HFF-Myc (cell line): ENCODE results near the gene SPAAR.

ENCODE experiments used
- DNase-seq: peaks from one replicate; pipeline ENCODE4 v3.0.0-alpha.2; 2011; ENCODE audit warnings: low read depth; ENCODE audit errors: extremely low read depth
- H3K4me3 ChIP-seq: replicated peaks from 2 replicates; pipeline ENCODE4 v1.5.1; 2011; ENCODE audit warnings: low read depth, mild to moderate bottlenecking, control low read depth, low read length
- CTCF ChIP-seq: IDR thresholded peaks from 2 replicates; pipeline ENCODE4 v1.5.1; 2012; ENCODE audit warnings: mild to moderate bottlenecking, low read depth, low read length, control low read depth; ENCODE audit errors: missing control alignments

SPAAR gene

DNA sequence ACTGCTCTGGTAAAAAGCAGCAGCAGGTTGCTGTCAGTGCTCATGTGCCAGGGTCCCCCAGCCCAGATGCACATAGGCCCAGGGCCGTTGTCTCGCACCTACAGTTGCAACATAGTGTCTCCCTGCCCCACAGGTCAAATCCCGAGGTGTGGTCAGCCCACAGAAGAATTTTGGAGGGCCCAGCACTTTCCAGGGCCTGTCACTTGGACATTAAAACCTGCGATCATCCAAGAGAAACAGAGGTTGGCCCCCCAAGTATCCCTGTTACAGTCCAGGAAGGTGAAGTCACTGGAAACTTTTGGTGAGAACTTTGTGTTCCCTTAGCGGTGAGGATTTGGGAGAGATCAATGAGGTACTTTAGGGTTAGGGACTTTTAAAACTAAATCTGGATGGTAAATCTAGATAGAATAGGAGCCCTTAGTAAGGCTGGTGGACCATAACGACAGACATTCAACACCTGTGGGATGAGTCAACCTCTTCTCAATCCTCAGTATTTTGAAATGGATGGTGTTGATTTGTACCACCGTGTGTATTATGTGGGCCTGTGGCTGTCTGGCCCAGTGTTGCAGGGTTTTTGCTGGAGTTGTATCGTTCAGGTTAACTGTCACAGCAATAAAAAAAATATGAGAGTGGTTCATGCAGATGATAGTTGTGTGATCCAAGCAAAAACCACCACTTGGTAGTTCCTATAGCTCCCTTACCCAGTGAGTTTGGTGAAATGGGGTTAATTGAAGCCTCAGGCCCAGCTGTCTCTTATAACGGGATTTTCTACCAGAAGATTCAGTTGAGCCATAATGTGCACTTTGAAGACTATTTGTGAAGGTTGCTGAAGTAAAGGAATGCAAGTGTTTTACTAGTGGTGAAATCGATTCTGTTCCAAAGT lies 29.4 kb downstream of the SPAAR start:
- DNase-seq = no peak
- no peak for TF ChIP-seq CTCF
- H3K4me3 ChIP-seq = no peak overlapping the region

DNA sequence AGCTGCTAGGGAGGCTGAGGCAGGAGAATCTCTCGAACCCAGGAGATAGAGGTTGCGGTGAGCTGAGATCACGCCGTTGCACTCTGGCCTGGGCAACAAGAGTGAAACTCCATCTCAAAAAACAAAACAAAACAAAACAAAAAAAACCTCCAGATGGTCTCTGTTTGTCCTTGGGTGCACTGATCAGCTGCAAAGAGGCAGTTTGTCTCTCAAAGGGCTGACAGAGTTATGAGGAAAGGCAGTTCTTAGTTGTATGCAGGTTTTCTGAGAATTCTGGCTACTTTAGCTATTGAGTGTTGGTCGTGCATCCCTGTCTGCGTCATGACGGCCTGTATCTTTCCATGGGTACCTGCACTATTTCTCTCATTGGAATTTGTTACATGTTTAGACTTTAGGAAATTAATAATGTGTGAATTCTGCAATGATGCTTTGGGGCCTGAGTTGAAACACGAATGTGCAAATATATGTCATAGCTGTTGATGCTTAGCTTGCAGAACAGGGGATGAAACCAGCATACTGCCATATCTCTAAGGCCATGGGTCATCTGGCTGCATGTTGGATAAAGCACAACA lies 30.5 kb downstream of the SPAAR start:
- TF ChIP-seq CTCF = no peak
- no peak overlapping the region for H3K4me3 ChIP-seq
- no peak for DNase-seq

- no peak for TF ChIP-seq CTCF
- DNase-seq = no peak
- no peak overlapping the region for H3K4me3 ChIP-seq
These were observed 31.4 kb downstream of the SPAAR start for GRCh38 chr9:35940458-35941407.

DNA sequence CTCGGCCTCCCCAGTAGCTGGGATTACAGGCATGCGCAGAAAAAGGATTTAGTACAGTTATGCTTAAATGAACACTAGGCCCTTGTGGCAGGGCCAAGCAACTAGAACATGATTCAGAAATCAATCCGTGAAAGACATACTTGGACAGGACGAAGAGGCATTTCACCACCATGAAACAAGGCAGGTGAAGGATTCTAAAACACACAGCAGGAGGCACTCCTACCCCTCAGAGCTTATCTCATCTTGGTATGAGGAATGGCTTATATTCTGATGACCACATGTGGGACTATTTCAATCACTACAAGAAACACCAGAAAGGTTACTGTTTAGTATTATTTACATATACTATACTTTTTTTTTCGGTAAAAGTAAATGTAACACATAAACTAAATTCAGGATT lies 33.0 kb downstream of the SPAAR start:
- no peak for TF ChIP-seq CTCF
- DNase-seq = no peak
- no peak overlapping the region for H3K4me3 ChIP-seq

DNA sequence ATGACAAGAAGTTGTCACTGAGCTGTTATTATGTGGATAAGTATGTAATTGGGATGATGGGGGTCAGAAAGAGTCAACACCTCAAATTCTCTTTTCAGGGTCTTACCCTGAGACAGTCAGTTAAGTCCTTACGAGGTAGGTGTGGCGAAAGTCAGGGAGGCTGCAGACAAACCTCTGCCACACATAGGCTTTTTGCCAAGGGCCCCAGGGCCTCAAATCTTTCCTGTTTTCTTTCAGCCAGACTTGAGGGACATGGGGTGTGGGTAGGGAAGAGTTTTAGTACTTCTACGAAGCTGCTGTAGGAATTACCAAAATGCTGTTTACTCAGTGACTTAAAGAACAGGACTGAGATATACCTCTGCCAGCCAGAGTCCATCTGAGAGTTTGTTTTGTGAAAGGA lies 34.9 kb downstream of the SPAAR start:
- H3K4me3 ChIP-seq = no peak overlapping the region
- no peak for TF ChIP-seq CTCF
- DNase-seq = no peak

GRCh38 chr9:35944841-35945240 lies 35.6 kb downstream of the SPAAR start:
- no peak for DNase-seq
- H3K4me3 ChIP-seq = no peak overlapping the region
- no peak for TF ChIP-seq CTCF
